HG02973 (cell line): ENCODE results near the gene B4GALNT1.

ENCODE experiments used
- ATAC-seq: cut with Tn5 transposase; IDR thresholded peaks from one replicate; pipeline ENCODE4 v1.9.1; 2021; ENCODE audit warnings: moderate library complexity; ENCODE audit not compliant: unreplicated experiment

The B4GALNT1 gene

DNA sequence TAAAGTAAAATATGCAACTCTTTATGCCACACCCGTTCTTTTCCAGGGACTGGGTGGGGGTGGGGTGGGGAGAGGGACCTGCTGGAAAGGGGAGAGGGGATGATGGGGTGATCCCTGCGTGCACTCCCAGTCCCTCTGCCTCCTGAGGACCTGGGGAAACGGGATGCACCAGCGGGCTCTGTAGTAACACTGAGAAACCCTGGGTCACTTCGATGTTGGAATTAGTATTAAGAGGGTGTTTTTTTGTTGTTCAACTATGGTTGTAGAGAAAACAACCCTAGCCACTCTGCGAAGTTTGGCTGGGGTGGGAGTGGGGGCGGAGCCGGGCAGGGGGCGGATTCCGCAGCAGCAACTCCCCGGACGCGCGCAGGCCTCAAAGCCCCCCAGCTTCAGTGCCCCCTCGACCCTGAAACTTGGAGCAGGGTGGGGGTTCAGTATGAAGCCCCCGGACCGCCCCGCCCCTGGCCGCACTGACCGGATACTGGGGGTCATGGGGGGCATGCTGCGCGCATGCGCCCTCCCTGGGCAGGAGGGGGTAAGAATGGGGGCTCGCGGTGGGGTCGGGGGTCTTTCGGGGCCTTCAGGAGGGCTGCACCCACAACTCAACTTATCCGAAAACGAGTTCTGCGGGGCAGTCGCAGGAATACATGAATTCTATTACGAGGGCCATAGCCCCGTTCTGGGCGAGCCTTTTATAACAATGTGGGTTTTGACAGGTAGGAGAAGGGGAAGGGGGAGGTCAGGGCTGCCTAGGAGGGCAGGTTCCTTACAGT lies 23.0 kb downstream of the B4GALNT1 start:
- no peak for ATAC-seq

DNA sequence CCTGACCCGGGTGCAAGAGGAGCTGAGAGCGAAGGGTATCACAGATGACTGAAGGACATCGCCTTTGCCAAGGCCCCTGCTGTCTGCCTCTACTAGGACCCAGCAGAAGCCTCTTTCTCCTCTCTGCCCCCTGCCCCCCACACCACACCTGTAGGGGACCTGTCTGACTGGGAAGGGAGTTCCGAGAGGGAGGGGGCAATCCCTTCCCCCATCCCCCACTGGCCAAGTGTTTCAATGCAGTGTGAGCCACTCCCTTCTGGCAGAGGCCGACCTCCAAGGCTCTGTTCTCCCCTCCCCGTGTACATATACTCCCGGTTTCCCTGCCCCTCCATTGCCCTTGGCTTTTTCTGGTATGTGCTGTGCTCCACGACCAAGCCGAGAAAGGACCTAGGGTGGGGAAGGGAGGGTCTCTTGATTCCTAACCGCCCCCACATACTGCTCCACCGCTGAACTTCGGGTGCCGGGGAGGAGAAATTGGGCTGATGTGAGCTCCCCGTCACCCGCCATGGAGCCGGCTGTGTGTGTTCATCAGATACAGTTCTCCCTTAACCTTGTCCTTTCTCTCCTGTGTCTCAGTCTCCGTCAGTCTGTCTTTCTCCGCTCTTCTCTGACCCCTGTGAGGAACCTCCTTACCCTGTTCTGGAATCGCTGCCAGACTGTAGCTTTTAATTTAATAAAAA lies 23.8 kb downstream of the B4GALNT1 start:
- no peak for ATAC-seq

GRCh38 chr12:57607958-57608663 lies 24.9 kb downstream of the B4GALNT1 start:
- no peak for ATAC-seq

- ATAC-seq: no peak
Observed at GRCh38 chr12:57606821-57607220, 26.2 kb downstream of the B4GALNT1 start.

DNA sequence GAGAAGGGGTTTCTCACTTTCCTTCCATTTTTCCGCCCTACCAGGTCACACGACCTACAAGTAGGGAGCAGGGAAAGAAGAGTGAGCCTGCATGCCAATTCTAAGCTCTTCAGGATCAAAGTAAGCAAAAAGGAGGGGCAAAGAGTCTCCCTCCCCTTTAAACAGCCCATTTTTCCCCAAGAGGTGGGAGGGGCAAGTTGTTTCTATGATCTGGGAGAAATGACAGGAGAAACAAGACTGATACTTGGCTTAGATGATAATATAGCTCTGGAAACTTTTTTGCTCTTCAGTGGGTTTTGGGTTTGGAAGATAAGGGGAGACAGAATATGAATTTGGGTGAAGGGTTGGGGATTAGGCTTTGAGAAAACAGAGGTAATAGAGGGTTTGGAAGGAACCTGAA lies 26.6 kb downstream of the B4GALNT1 start:
- no peak for ATAC-seq

DNA sequence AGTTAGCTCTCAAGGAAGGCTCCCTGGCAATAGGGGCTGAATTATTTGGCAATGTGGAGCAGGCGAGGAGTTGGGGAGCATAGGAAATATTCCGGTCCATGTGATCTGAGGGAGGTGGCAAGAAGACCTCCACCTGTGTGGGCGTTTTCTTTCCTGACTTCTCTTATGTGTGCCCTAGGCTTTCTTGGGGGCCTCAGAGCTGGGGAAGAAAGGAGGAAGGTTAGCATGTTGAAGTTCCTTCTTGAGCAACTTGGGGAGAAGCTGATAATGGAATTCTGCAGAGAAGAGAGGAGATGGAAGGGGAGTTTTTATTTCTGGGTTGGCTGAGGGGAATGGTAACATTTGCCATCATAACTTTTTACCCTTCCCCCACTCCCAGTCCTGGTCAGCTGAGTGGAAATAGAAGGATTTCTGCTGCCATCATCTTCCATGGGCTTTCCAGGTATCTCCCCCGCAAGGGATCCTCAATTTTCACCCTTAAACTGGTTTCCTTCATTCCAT lies 27.1 kb downstream of the B4GALNT1 start:
- no peak for ATAC-seq

- no peak for ATAC-seq
Observed at GRCh38 chr12:57604992-57605810, 27.8 kb downstream of the B4GALNT1 start.

- no peak for ATAC-seq
Observed at GRCh38 chr12:57604454-57604991, 28.5 kb downstream of the B4GALNT1 start, which contains the start of gene DTX3. Gene DTX3 (plus strand): TSS chr12:57604824. CDS start chr12:57606518, 1,694 bp downstream.

DNA sequence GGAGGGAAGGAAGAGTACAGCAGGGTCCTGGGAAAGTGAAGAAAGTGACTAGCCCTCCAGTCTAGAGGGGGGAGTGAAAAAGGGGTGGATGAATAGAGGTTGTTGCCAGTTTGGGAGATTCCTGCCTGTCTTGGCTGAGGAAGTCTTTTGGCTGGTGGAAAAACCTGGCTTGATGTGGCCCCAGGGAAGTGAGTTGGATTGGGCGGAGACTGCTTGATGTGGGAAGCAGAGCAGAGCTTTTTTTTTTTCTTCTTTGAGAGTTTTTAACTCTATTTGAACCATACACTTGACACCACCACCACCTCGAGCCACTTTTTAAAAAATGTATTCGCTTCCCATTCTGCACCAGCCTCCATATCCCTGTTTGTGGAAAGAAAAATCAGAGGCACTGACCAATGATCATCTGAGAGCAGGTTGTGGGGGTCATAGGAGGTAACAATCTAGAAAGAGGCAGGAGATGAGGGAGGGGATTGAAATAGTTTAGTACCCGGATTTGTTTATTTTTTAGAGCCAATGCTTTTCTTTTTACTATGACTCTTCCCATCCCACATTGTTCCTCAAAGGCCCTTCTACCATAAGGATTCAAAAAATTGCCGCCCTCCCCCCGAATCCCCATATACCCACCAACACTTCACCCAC lies 29.1 kb downstream of the B4GALNT1 start:
- no peak for ATAC-seq

- no peak for ATAC-seq
Observed at GRCh38 chr12:57603324-57603723, 29.7 kb downstream of the B4GALNT1 start.

DNA sequence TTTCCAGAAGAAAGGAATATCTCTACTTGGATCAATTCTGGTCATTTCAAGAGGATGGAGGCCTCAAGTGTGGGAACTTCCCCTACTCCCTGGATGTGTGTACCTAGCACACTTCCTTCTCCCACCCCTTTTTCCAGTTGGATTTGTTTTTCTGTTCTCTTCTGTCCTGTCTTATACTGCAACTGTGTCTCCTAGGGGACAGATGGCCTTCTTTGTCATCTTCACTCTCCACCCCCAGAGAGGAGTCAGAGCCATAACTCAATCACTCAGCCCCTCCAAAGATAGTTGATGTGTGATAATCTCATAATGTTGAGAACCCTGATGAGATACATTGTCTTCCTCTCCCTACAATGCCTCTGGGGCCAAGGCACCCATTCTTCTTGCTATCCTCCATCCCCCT lies 30.5 kb downstream of the B4GALNT1 start:
- no peak for ATAC-seq

- no peak for ATAC-seq
Observed at GRCh38 chr12:57600395-57600794, 32.6 kb downstream of the B4GALNT1 start.

- ATAC-seq: no peak
Observed at GRCh38 chr12:57593187-57593586, 39.8 kb downstream of the B4GALNT1 start.

DNA sequence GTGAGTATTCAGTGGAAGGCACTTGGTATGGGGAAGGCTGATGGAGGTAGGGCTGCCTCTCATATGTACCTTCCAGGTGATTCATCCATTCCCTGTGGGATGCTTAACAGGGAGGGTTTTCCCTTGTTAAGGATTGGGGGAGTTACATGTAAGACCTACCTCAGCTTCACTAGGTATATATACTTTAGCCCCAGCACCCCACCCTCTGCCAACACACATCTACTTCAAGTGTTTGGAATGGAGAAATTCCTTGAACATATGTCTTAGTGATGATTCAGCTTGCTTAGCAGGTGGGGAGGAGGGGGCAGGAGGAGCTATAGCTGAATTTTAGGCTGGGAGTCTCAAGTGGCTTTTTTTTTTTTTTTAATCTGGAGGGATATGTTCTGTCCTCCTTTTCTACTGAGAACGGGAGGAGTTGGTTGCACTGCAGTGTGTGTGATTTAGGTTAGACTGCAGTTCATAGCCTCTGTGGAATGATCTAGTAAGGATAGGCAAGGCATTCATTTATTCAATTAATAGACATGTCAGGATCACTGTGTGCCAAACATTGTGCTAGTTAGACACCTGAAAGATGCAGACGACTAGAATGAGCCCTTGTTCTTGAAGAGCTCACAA lies 40.3 kb downstream of the B4GALNT1 start:
- no peak for ATAC-seq

DNA sequence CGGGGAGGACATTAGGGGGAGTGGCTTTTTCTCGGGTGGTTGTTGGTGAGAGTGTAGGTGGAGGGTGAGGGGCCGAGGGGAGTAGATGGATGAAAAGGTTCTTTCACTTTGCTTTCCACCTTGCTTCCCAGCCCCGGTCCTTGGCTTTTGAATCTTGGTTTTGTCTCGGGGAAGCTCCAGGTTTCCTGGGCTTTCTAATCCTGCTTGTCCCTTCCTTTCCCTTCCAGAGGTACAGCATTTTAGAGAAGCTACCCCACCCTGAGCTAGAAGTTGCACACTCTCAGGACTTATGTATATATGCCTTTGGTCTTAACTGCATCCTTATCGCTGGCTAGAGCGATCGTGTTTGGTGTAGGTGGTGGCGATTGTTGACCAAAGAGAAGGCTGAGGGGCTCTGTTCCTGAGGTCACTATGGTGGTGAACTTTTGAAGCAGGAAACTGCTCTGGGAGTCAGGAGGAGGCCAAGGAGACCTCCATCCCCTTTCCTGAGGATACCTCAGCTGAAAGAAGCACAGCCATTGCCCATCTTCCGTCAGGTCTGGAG lies 41.1 kb downstream of the B4GALNT1 start:
- ATAC-seq: no peak

DNA sequence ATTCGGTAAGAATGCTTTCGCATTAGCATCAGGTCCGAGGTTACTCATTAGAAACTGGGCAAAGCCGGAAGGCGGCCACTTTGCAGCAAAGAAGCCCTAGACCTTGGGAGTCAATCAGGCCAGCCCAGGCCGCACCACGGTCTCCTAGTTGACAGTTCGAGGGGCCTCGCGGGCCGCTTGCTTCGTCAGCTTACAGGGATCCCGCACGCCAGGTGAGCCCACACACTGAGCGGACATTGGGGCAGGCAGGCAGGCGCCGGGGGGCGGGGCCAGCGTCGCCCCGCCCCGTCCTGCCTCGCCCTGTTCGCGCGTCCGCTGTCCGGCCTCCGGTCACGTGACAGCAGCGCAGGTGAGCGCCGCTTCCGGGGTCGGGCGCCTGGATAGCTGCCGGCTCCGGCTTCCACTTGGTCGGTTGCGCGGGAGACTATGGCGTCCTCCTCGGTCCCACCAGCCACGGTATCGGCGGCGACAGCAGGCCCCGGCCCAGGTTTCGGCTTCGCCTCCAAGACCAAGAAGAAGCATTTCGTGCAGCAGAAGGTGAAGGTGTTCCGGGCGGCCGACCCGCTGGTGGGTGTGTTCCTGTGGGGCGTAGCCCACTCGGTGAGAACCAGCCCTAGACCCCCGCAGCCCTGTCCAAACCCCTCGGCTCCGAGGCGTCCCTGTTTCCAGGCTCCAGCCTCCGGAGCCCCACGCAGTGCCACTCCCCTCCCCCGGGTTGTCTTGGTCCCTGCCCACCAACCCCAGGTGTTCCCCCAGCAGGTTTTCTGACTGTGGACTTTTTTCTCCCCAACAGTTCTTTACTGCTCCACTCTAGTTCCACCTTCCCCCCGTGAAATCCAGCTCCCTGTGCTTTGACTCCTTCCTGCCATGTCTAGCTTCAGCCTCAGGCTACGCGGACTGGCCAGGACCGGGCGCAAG lies 41.9 kb downstream of the B4GALNT1 start, which contains the start of gene PIP4K2C:
TSS of gene PIP4K2C (plus strand) at position 329 of the 918 bp plus-strand sequence. CDS start at position 427, 98 bp downstream.
- ATAC-seq: peak; percentile 96

DNA sequence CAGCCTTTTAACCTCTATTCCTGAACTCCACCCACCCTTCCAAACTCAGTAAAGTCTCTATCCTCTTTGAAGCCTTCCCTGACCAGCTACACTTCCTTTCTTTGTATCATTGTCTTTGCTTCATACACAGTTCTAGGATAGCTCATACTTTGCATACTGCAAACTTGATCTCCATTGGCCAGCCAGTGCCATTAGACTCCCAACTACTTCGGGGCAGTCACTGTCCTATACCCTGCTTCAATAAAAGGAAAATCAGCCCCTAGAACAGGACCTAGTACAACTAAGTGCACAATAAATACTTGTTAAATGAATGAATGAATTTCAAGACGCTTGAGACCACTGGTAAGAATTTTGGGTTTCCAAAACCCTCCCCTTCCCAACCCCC lies 42.5 kb downstream of the B4GALNT1 start:
- ATAC-seq: no peak
